Activated T-helper 17 cell treated with anti-CD3 and anti-CD28 coated beads, Interleukin-2, amount 50 U/mL, for 72 hours (primary cell): Measurements from ENCODE around the gene GRK1. TPM values are rescaled to one million over a fixed set of nuclear protein-coding genes. Genes with fewer than 3 reads are reported as not detected.

ENCODE experiments used
- ATAC-seq: fragments of 150-1000 bp; cut with Tn5 transposase; replicated peaks from 2 replicates; pipeline ENCODE4 v1.10.0; 2021; ENCODE audit warnings: mild to moderate bottlenecking, moderate library complexity
- H3K27ac Mint-ChIP-seq: one replicate; pipeline ENCODE4 v1.8.0; 2022; ENCODE audit warnings: mixed read lengths
- H3K27me3 Mint-ChIP-seq: one replicate; pipeline ENCODE4 v1.8.0; 2022; ENCODE audit warnings: mixed read lengths
- H3K36me3 Mint-ChIP-seq: one replicate; pipeline ENCODE4 v1.8.0; 2022; ENCODE audit warnings: low read depth, mild to moderate bottlenecking, mixed read lengths
- H3K4me1 Mint-ChIP-seq: one replicate; pipeline ENCODE4 v1.8.0; 2022; ENCODE audit warnings: mixed read lengths
- H3K4me3 Mint-ChIP-seq: one replicate; pipeline ENCODE4 v1.8.0; 2022; ENCODE audit warnings: mild to moderate bottlenecking, mixed read lengths
- H3K9me3 Mint-ChIP-seq: one replicate; pipeline ENCODE4 v1.8.0; 2022; ENCODE audit warnings: mixed read lengths
- total RNA-seq, 2 donors: library from RNA; stranded (reverse); gene quantifications; one replicate each; pipeline ENCODE4 v1.2.3, GENCODE V29; 2022

The GRK1 gene
- total RNA-seq, 2 donors from 2014 or later = 0.09 to 0.64 TPM

DNA sequence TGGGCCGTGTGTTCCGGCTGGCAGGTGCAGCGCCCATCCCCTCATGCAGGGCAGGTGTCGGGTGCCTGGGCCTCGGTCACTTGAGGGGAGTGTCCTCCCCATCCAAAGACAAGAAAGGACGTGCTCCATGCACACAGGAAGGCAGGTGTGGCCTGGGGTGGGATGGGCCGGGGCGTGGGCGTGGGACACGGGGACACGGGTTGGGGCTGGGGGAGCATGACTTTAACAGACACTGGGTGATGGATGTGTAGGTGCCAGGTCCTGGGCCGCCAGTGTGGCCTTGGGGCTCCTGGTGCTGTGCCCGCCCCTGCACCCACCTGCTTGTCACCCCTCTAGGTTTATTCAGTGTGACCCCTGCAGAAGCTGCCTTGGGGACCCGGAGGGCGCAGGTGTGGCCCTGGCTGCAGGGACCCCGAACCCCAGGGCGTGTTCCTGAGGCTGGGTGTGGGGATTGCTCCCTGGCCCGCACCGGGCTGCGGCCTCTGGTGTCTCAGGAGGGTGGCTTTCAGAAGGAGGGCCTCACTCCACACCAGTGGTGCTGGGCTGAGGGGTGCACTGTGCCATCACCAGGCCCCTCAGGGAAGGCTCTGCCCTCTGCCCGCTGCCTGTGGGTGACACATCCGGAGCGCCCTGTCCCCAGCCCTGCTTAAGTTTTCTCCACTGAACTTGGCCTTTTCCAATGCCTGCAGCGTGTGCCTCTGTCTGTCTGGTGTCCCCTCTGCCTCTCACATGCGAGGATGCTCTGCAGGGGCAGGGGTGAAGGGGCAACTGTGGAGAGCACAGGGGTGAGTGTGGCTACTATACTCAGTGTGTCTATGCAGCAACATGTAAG lies 97.2 kb downstream of the GRK1 start:
- Mint-ChIP-seq H3K4me3 (no peak overlapping the region), H3K27me3 (peaks cover 35% of the 10 kb centered on the region), H3K9me3 (no peaks in the 10 kb centered on the region), H3K36me3 (no peaks in the 10 kb centered on the region), H3K27ac (no peak overlapping the region), H3K4me1 (peaks cover 11% of the 10 kb centered on the region)
- no peak for ATAC-seq

DNA sequence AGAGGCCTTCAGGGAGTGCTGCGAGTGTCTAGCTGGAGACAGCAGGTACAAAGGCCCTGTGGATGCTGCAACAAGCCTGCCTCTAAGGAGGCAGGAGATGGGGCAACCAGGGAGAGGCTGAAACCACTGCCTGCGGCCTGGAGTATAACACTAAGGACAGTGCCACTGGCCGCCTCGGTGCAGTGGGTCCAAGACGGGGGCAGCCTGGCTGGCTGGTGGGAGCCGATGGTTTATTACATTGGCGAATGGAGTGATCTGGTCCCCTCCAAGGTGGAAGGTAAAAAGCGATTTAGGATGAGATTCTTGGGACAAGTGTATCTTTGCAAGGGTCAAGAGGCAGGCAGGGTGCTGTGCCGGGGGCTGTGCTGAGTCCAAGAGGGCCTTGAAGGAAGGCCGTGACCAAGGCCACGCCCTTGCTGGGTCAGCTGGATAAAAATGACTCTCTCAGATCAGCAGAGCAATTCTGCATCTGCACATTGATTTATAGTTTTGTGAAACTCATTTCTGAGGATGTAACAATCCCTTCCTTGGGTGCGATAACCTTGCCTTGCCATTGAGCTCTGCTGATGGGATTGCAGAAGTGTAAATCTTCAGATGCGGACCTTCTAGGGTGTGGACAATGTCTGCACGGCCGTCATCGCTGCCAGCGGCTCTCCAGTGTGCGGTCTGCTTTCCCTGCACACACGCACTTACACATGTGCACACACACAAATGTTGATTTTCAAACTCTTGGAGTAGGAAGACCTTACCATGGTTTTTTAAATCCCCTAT lies 98.0 kb downstream of the GRK1 start:
- Mint-ChIP-seq H3K4me3 (no peak overlapping the region), H3K27me3 (peaks cover 28% of the 10 kb centered on the region), H3K36me3 (no peaks in the 10 kb centered on the region), H3K4me1 (peaks cover 4% of the 10 kb centered on the region), H3K27ac (no peak overlapping the region), H3K9me3 (no peaks in the 10 kb centered on the region)
- ATAC-seq = no peak

DNA sequence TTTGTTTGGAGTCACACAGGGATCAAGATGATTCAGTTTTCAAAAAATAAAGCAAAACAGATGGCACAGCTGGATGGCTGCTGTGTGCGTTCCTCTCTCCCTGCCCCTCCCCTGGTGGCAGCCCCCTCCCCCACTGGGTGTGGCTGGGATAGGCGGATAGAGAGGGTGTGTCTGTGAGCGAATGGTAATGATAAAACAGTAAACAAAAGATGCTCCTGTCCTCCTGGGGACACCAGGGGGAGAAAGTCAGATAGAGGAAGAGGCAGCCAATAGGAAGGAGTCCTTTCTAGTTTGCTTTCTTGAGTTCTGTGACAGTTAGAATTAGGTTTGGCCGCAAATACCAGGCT lies 98.5 kb downstream of the GRK1 start:
- H3K27me3 Mint-ChIP-seq = peaks cover 23% of the 10 kb centered on the region
- H3K27ac Mint-ChIP-seq = no peak overlapping the region
- ATAC-seq = no peak
- no peak overlapping the region for H3K4me3 Mint-ChIP-seq
- H3K4me1 Mint-ChIP-seq = peaks cover 1% of the 10 kb centered on the region
- H3K9me3 Mint-ChIP-seq = no peaks in the 10 kb centered on the region
- H3K36me3 Mint-ChIP-seq = no peaks in the 10 kb centered on the region

GRCh38 chr13:113766035-113766800 lies 99.2 kb downstream of the GRK1 start:
- Mint-ChIP-seq H3K36me3 (no peaks in the 10 kb centered on the region), H3K4me1 (no peaks in the 10 kb centered on the region), H3K27ac (no peak overlapping the region), H3K27me3 (peaks cover 17% of the 10 kb centered on the region), H3K4me3 (no peak overlapping the region), H3K9me3 (no peaks in the 10 kb centered on the region)
- no peak for ATAC-seq

DNA sequence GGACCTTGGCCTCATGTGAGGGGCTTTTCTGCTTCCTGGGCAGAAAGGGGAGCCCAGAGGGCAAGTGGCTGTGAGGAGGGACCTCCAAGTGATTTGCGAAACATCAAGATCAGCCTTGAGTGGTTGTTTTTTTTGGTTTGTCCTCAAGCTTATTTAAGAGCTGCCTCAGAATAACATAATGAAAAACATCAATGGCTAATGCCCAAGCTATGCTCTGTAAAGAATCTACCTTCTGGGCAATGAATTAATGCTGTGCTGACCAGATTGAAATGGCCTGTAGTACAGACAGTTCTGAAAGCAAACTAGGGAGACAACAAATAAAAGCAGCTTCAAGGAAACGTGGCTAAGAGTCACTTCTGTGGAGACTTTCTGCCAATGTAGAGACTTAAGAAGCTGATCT lies 100.3 kb downstream of the GRK1 start:
- H3K27ac Mint-ChIP-seq = no peak overlapping the region
- no peaks in the 10 kb centered on the region for H3K36me3 Mint-ChIP-seq
- ATAC-seq = no peak
- peaks cover 8% of the 10 kb centered on the region for H3K27me3 Mint-ChIP-seq
- H3K9me3 Mint-ChIP-seq = peaks cover 6% of the 10 kb centered on the region
- H3K4me3 Mint-ChIP-seq = no peak overlapping the region
- peaks cover 7% of the 10 kb centered on the region for H3K4me1 Mint-ChIP-seq

DNA sequence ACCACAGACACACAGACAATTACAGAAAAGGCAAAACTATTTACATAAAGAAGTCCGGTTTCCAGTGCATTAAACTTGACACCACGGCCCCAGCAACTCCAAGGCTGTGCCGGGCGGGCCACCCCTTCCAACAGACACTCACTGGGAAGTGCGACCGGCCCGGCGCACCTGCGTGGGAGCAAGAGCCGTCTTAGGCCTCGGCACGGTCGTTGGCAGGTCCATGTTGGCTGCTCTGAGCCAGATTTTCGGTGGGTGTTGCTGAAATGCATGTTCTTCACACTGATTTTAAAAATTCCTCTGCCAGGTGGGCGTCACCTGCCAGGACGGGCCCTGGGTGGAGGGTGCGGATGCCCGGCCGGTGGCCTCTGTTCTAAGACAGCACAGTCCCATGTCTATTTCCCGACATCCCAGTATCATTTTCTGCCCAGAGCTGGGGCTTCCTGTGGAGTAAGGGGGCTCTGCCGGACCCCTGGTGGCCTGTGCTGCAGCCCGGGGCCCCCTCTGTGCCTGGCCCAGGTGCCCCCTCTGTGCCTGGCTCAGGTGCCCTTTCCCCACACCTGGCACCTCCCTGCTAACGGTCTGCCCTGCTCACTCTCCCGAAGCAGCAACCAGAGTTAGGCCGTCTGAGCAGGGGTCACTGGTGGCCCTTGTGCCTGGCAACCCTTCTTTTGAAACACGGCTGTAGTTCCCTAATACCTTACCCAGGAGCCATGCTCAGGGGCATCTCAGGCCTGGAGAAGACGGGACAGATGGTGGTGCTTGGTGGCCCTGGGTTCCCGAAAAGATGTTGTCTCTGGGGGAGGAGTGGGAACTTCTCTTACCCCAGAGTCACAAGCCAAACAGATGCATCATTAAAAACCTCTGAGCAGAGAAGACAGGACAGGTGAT lies 101.2 kb downstream of the GRK1 start:
- Mint-ChIP-seq H3K4me1 (peaks cover 9% of the 10 kb centered on the region), H3K36me3 (no peaks in the 10 kb centered on the region), H3K27ac (no peak overlapping the region), H3K4me3 (no peak overlapping the region), H3K27me3 (peaks cover 6% of the 10 kb centered on the region), H3K9me3 (peaks cover 9% of the 10 kb centered on the region)
- no peak for ATAC-seq

DNA sequence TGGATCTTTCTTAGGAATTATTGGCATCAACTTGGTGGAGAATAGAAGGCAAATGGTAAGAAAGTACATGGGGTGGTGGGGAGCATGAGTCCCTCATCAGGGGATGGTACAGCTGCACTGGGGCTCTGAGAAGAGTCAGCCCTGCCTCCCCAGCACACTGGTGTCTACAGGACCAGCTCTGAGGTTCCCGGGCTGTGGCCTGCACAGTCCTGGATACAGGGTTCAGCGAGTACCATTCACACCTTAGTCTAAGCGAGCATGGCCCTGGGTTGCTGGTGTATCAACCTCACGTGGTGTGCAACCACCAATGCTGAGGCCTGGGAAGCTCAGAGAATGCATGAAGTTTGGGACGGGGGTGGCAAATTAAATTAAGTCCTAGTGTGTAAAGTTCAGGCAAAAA lies 102.1 kb downstream of the GRK1 start:
- H3K27ac Mint-ChIP-seq = no peak overlapping the region
- H3K36me3 Mint-ChIP-seq = no peaks in the 10 kb centered on the region
- H3K27me3 Mint-ChIP-seq = no peaks in the 10 kb centered on the region
- ATAC-seq = no peak
- H3K9me3 Mint-ChIP-seq = peaks cover 9% of the 10 kb centered on the region
- H3K4me1 Mint-ChIP-seq = peaks cover 9% of the 10 kb centered on the region
- H3K4me3 Mint-ChIP-seq = no peak overlapping the region

GRCh38 chr13:113769881-113770280 lies 102.9 kb downstream of the GRK1 start:
- no peak overlapping the region for H3K27ac Mint-ChIP-seq
- peaks cover 9% of the 10 kb centered on the region for H3K4me1 Mint-ChIP-seq
- H3K27me3 Mint-ChIP-seq = no peaks in the 10 kb centered on the region
- no peaks in the 10 kb centered on the region for H3K36me3 Mint-ChIP-seq
- ATAC-seq = no peak
- H3K4me3 Mint-ChIP-seq = no peak overlapping the region
- peaks cover 9% of the 10 kb centered on the region for H3K9me3 Mint-ChIP-seq

- no peak overlapping the region for H3K4me3 Mint-ChIP-seq
- no peak overlapping the region for H3K27ac Mint-ChIP-seq
- peaks cover 9% of the 10 kb centered on the region for H3K9me3 Mint-ChIP-seq
- no peak for ATAC-seq
- H3K36me3 Mint-ChIP-seq = no peaks in the 10 kb centered on the region
- H3K4me1 Mint-ChIP-seq = peaks cover 9% of the 10 kb centered on the region
- H3K27me3 Mint-ChIP-seq = no peaks in the 10 kb centered on the region
Observed at GRCh38 chr13:113770441-113770840, 103.4 kb downstream of the GRK1 start.

DNA sequence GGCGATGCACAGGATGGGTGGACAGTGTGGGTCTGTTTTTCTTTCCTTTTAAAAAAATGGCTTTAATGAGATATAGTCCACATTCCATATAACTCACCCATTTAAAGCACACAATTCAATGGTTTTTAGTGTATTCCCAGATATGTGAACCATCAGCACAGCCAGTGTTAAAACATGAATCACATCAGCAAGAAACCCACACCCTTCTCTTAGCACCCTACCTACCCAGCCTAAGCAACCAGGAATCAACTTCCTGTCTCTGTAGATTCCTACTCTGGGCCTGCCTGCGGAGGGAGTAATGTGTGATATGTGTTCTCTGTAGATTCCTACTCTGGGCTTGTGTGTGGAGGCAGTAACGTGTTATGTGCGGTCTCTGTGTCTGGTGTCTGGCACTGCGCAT lies 103.9 kb downstream of the GRK1 start:
- no peak for ATAC-seq
- Mint-ChIP-seq H3K9me3 (peaks cover 9% of the 10 kb centered on the region), H3K4me3 (no peak overlapping the region), H3K4me1 (peaks cover 9% of the 10 kb centered on the region), H3K27me3 (no peaks in the 10 kb centered on the region), H3K36me3 (no peaks in the 10 kb centered on the region), H3K27ac (no peak overlapping the region)

DNA sequence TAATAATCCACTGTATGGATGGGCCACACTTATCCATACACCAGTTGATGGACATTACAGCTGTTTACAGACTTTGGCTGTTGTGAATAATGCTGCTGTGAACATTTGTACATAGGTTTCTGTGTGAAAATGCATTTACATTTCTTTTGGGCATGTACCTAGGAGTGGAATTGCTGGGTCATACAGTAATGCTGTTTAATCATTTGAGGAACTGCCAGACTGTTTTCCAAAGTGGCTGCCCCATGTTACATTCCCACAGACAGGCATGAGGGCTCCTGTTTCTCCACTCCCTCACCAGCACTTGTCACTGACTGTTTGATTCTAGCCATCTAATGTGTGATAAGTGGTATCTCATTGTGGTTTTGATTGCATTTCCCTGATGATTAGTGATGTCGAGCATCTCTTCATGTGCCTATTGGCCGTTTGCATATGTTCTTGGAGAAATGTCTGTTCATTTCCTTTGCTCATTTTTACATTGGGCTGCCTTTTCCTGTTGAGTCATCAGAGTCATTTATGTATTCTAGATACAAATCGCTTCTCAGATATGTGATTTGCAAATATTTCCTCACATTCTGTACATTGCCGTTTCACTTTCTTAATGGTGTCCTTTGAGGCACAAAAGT lies 104.8 kb downstream of the GRK1 start:
- Mint-ChIP-seq H3K27me3 (no peaks in the 10 kb centered on the region), H3K27ac (no peak overlapping the region), H3K36me3 (no peaks in the 10 kb centered on the region), H3K4me1 (peaks cover 9% of the 10 kb centered on the region), H3K4me3 (peak overlapping the region; percentile 10), H3K9me3 (peaks cover 9% of the 10 kb centered on the region)
- ATAC-seq = peak; percentile 75

GRCh38 chr13:113774177-113775107 lies 107.4 kb downstream of the GRK1 start:
- Mint-ChIP-seq H3K4me1 (peaks cover 9% of the 10 kb centered on the region), H3K27me3 (peaks cover 17% of the 10 kb centered on the region), H3K27ac (no peak overlapping the region), H3K9me3 (peaks cover 9% of the 10 kb centered on the region), H3K36me3 (no peaks in the 10 kb centered on the region), H3K4me3 (no peak overlapping the region)
- no peak for ATAC-seq
